Measurements from ENCODE around the gene ARHGAP32. TPM values are rescaled to one million over a fixed set of nuclear protein-coding genes. Genes with fewer than 3 reads are reported as not detected.

ARHGAP32 gene
- total RNA-seq, 1 donor from 2014 or later: 15.2 TPM

GRCh38 chr11:128929468-128929867 is 262.7 kb downstream of the ARHGAP32 start:
- TF ChIP-seq CTCF (IDR thresholded peaks at IDR 0.05): no peak
- Mint-ChIP-seq H3K4me1 (ENCODE audit: unreplicated experiment) (peaks cover 4% of the 10 kb centered on the region), H3K36me3 (ENCODE audit: unreplicated experiment) (no peaks in the 10 kb centered on the region), H3K27me3 (ENCODE audit: unreplicated experiment) (peaks cover 63% of the 10 kb centered on the region), H3K9me3 (ENCODE audit: unreplicated experiment) (no peaks in the 10 kb centered on the region), H3K4me3 (ENCODE audit: unreplicated experiment) (no peak overlapping the region), H3K27ac (ENCODE audit: unreplicated experiment) (no peak overlapping the region)
- DNase-seq (ENCODE audit: extremely low spot score, unreplicated experiment): no peak

- no peak for DNase-seq (ENCODE audit: extremely low spot score, unreplicated experiment)
- Mint-ChIP-seq H3K27me3 (ENCODE audit: unreplicated experiment) (peaks cover 63% of the 10 kb centered on the region), H3K27ac (ENCODE audit: unreplicated experiment) (no peak overlapping the region), H3K4me3 (ENCODE audit: unreplicated experiment) (no peak overlapping the region), H3K36me3 (ENCODE audit: unreplicated experiment) (no peaks in the 10 kb centered on the region), H3K9me3 (ENCODE audit: unreplicated experiment) (no peaks in the 10 kb centered on the region), H3K4me1 (ENCODE audit: unreplicated experiment) (peaks cover 4% of the 10 kb centered on the region)
- no peak for TF ChIP-seq CTCF (IDR thresholded peaks at IDR 0.05)
Measured at GRCh38 chr11:128928400-128928799, 263.7 kb downstream of the ARHGAP32 start.

- no peak overlapping the region for H3K4me3 Mint-ChIP-seq (ENCODE audit: unreplicated experiment)
- no peaks in the 10 kb centered on the region for H3K9me3 Mint-ChIP-seq (ENCODE audit: unreplicated experiment)
- H3K27me3 Mint-ChIP-seq (ENCODE audit: unreplicated experiment): peaks cover 62% of the 10 kb centered on the region
- peaks cover 4% of the 10 kb centered on the region for H3K4me1 Mint-ChIP-seq (ENCODE audit: unreplicated experiment)
- H3K27ac Mint-ChIP-seq (ENCODE audit: unreplicated experiment): no peak overlapping the region
- H3K36me3 Mint-ChIP-seq (ENCODE audit: unreplicated experiment): no peaks in the 10 kb centered on the region
- no peak for TF ChIP-seq CTCF (IDR thresholded peaks at IDR 0.05)
- no peak for DNase-seq (ENCODE audit: extremely low spot score, unreplicated experiment)
Measured at GRCh38 chr11:128927683-128928336, 264.3 kb downstream of the ARHGAP32 start.

GRCh38 chr11:128927108-128927461 is 265.0 kb downstream of the ARHGAP32 start:
- Mint-ChIP-seq H3K27me3 (ENCODE audit: unreplicated experiment) (peaks cover 64% of the 10 kb centered on the region), H3K36me3 (ENCODE audit: unreplicated experiment) (no peaks in the 10 kb centered on the region), H3K4me3 (ENCODE audit: unreplicated experiment) (no peak overlapping the region), H3K4me1 (ENCODE audit: unreplicated experiment) (peaks cover 4% of the 10 kb centered on the region), H3K9me3 (ENCODE audit: unreplicated experiment) (no peaks in the 10 kb centered on the region), H3K27ac (ENCODE audit: unreplicated experiment) (no peak overlapping the region)
- TF ChIP-seq CTCF (IDR thresholded peaks at IDR 0.05): no peak
- no peak for DNase-seq (ENCODE audit: extremely low spot score, unreplicated experiment)

- peaks cover 60% of the 10 kb centered on the region for H3K27me3 Mint-ChIP-seq (ENCODE audit: unreplicated experiment)
- H3K4me3 Mint-ChIP-seq (ENCODE audit: unreplicated experiment): no peak overlapping the region
- no peak overlapping the region for H3K27ac Mint-ChIP-seq (ENCODE audit: unreplicated experiment)
- peaks cover 4% of the 10 kb centered on the region for H3K4me1 Mint-ChIP-seq (ENCODE audit: unreplicated experiment)
- no peak for DNase-seq (ENCODE audit: extremely low spot score, unreplicated experiment)
- no peak for TF ChIP-seq CTCF (IDR thresholded peaks at IDR 0.05)
- H3K9me3 Mint-ChIP-seq (ENCODE audit: unreplicated experiment): no peaks in the 10 kb centered on the region
- H3K36me3 Mint-ChIP-seq (ENCODE audit: unreplicated experiment): no peaks in the 10 kb centered on the region
Measured at GRCh38 chr11:128926437-128927107, 265.6 kb downstream of the ARHGAP32 start.

Measured in osteocyte (in vitro differentiated cells).